Natural killer cell treated with Interleukin-12 subunit alpha and Interleukin-12 subunit beta and Interleukin-15 and Interleukin-18, amount 100 ng/mL, for 72 hours (primary cell): Measurements from ENCODE around the gene AVPR1B. TPM values are rescaled to one million over a fixed set of nuclear protein-coding genes. Genes with fewer than 3 reads are reported as not detected.
"Not testable (repeated sequence)": the region's sequence is repeated elsewhere in the genome, so short reads cannot be mapped to it uniquely, and the experiment has no call there.

Experiments
- ATAC-seq, 2 donors: fragments of 150-1000 bp; cut with Tn5 transposase in 1 of 2; sonication (Bioruptor Pico), chemical (Tn5 transposase) in 1 of 2; 2 replicates each; pipeline ENCODE4 v1.10.0; 2021
- DNase-seq: peaks from one replicate; pipeline ENCODE4 v3.0.0; 2022; ENCODE audit warnings: low spot score
- H3K27ac Mint-ChIP-seq, 2 donors: 1 replicate in 1 of 2; 2 replicates in 1 of 2; pipeline ENCODE4 v1.8.0; 2022; ENCODE audit warnings: mixed read lengths in 2 of 2, mild to moderate bottlenecking in 1 of 2, moderate library complexity in 1 of 2
- H3K27me3 Mint-ChIP-seq, 2 donors: 1 replicate in 1 of 2; 2 replicates in 1 of 2; pipeline ENCODE4 v1.8.0; 2022; ENCODE audit warnings: mixed read lengths in 2 of 2
- H3K36me3 Mint-ChIP-seq: one replicate; pipeline ENCODE4 v1.8.0; 2022; ENCODE audit warnings: mixed read lengths
- H3K4me1 Mint-ChIP-seq, 2 donors: 1 replicate in 1 of 2; 2 replicates in 1 of 2; pipeline ENCODE4 v1.8.0; 2022; ENCODE audit warnings: low read depth in 2 of 2, mixed read lengths in 2 of 2, mild to moderate bottlenecking in 1 of 2
- H3K4me3 Mint-ChIP-seq: one replicate; pipeline ENCODE4 v1.8.0; 2022; ENCODE audit warnings: mixed read lengths
- H3K9me3 Mint-ChIP-seq: 2 replicates; pipeline ENCODE4 v1.8.0; 2022; ENCODE audit warnings: mixed read lengths
- total RNA-seq, 2 donors: library from RNA; stranded (reverse); gene quantifications; one replicate each; pipeline ENCODE4 v1.2.3, GENCODE V29; 2022

The AVPR1B gene
- total RNA-seq, 2 donors from 2014 or later = not detected

DNA sequence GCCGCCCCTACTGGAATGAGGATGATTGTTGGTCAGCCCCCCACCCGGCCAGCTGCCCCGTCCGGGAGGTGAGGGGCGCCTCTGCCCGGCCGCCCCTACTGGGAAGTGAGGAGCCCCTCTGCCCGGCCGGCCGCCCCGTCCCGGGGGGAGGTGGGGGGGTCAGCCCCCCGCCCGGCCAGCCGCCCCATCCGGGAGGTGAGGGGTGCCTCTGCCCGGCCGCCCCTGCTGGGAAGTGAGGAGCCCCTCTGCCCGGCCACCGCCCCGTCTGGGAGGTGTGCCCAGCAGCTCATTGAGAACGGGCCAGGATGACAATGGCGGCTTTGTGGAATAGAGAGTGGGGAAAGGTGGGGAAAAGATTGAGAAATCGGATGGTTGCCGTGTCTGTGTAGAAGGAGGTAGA is 52.7 kb downstream of the AVPR1B start:
- H3K4me3 Mint-ChIP-seq, H3K4me1 Mint-ChIP-seq, H3K9me3 Mint-ChIP-seq, H3K27ac Mint-ChIP-seq, DNase-seq, ATAC-seq, H3K36me3 Mint-ChIP-seq: not testable (repeated sequence)
- peaks cover 13 to 14% of the 10 kb centered on the region in 2 donors for H3K27me3 Mint-ChIP-seq

DNA sequence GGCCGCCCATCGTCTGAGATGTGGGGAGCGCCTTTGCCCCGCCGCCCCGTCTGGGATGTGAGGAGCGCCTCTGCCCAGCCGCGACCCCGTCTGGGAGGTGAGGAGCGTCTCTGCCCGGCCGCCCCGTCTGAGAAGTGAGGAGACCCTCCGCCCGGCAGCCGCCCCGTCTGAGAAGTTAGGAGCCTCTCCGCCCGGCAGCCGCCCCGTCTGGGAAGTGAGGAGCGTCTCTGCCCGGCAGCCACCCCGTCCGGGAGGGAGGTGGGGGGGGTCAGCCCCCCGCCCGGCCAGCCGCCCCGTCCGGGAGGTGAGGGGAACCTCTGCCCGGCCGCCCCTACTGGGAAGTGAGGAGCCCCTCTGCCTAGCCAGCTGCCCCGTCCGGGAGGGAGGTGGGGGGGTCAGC is 53.2 kb downstream of the AVPR1B start:
- not testable (repeated sequence) for H3K36me3 Mint-ChIP-seq, H3K27ac Mint-ChIP-seq, H3K4me3 Mint-ChIP-seq, DNase-seq, ATAC-seq, H3K9me3 Mint-ChIP-seq, H3K4me1 Mint-ChIP-seq
- H3K27me3 Mint-ChIP-seq = peaks cover 13 to 14% of the 10 kb centered on the region in 2 donors

DNA sequence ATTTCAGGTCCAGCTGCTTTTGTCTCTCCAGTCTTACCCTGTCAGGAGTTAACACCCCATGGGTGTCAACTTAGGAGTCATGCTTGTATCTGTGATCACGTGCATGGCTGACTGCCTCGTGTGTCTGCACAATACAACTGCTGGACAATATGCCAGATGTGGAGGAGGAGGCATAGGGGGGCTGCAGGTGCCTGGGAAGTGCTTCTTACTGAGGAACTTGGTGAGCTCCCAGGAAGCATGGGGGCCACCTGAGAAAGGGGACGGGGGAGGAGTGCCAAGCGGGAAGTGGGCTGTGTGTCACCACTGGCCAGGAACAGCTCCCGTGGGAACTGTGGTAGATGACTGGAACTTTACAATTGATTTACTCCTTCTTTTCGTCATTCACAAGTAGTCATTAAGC is 54.7 kb downstream of the AVPR1B start:
- Mint-ChIP-seq H3K9me3 (no peaks in the 10 kb centered on the region), H3K36me3 (no peaks in the 10 kb centered on the region), H3K27ac (no peak overlapping the region), H3K27me3 (peaks cover 5 to 6% of the 10 kb centered on the region in 2 donors), H3K4me3 (no peak overlapping the region), H3K4me1 (peaks cover 0 to under 1% of the 10 kb centered on the region in 2 donors)
- DNase-seq = no peak
- no peak for ATAC-seq

DNA sequence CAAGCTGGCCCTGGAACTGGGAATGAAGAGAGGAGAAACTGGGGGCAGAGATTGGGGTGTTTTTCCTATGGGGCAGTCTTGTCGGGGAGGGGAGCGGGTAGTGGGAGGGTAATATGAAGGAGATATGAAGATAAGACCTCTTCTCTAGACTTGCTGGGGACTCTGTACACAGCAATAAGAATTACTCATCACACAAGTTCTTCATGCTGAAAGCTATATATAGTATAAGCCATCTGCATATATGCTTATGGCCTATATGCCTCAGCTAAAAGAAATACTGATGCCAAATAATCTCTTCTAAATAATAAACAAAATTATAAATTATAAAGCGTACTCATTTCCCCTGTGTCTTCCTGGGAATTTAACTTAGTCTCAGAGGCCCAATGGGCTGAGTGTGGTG is 56.3 kb downstream of the AVPR1B start:
- Mint-ChIP-seq H3K27ac (no peak overlapping the region), H3K9me3 (no peaks in the 10 kb centered on the region), H3K4me1 (no peaks in the 10 kb centered on the region), H3K36me3 (no peaks in the 10 kb centered on the region), H3K4me3 (no peak overlapping the region), H3K27me3 (peaks cover 0 to 9% of the 10 kb centered on the region in 2 donors)
- no peak for ATAC-seq
- DNase-seq = no peak

Other genes with a start within 250 kb of the AVPR1B start
- not detected for gene SLC26A9, start 173.9 kb downstream of the AVPR1B start, total RNA-seq
- not detected for gene RAB7B, start 114.0 kb downstream of the AVPR1B start, total RNA-seq
- not detected for gene CTSE, start 93.5 kb downstream of the AVPR1B start, total RNA-seq
- gene RHEX, start 64.2 kb downstream of the AVPR1B start, total RNA-seq = under 1 TPM in 1 of 2 donors, not detected in 1; 0.86 TPM
- 10 to 100 TPM; 21.0 to 33.9 TPM for gene FAM72A, start 85.5 kb upstream of the AVPR1B start, total RNA-seq
- 100 to 1,000 TPM; 178 to 237 TPM for gene SRGAP2, start 86.2 kb upstream of the AVPR1B start, total RNA-seq